Liver (tissue), 9 donors: ENCODE measurements around the gene C2orf69. TPM values are rescaled to one million over a fixed set of nuclear protein-coding genes. Genes with fewer than 3 reads are reported as not detected.

ENCODE experiments used
- DNase-seq: peaks from one replicate; pipeline ENCODE4 v3.0.0-alpha.2; 2017; ENCODE audit warnings: low spot score
- H3K27ac ChIP-seq, 2 donors: one replicate each; pipeline ENCODE4 v1.7.0; 2013; ENCODE audit warnings: inconsistent platforms in 2 of 2, low read length in 2 of 2, control low read depth in 1 of 2, low read depth in 1 of 2, mild to moderate bottlenecking in 1 of 2
- H3K27me3 ChIP-seq, 4 donors: one replicate each; pipeline versions ENCODE4 v1.6.1 to v1.7.0; 2013; ENCODE audit warnings: low read length in 3 of 4, inconsistent platforms in 1 of 4, mild to moderate bottlenecking in 1 of 4, moderate library complexity in 1 of 4; ENCODE audit not compliant: control insufficient read depth in 4 of 4, insufficient read depth in 4 of 4
- H3K36me3 ChIP-seq, 4 donors: one replicate each; pipeline versions ENCODE4 v1.6.1 to v1.7.0; 2013; ENCODE audit warnings: low read length in 3 of 4, mild to moderate bottlenecking in 3 of 4, low read depth in 1 of 4, moderate library complexity in 1 of 4; ENCODE audit not compliant: control insufficient read depth in 4 of 4, insufficient read depth in 3 of 4
- H3K4me1 ChIP-seq, 4 donors: one replicate each; pipeline versions ENCODE4 v1.6.1 to v1.7.0; 2013; ENCODE audit warnings: low read length in 3 of 4, mild to moderate bottlenecking in 3 of 4, moderate library complexity in 1 of 4; ENCODE audit not compliant: control insufficient read depth in 4 of 4, insufficient read depth in 4 of 4
- H3K4me3 ChIP-seq, 3 donors: one replicate each; pipeline versions ENCODE4 v1.6.1 to v1.7.0; 2013; ENCODE audit warnings: low read length in 3 of 3, control low read depth in 1 of 3, low read depth in 1 of 3, mild to moderate bottlenecking in 1 of 3
- H3K9ac ChIP-seq, 2 donors: one replicate each; pipeline ENCODE4 v1.7.0; 2013; ENCODE audit warnings: low read length in 2 of 2, mild to moderate bottlenecking in 2 of 2, moderate library complexity in 2 of 2, control low read depth in 1 of 2, low read depth in 1 of 2
- H3K9me3 ChIP-seq, 4 donors: one replicate each; pipeline versions ENCODE4 v1.6.1 to v1.7.0; 2013; ENCODE audit warnings: low read length in 3 of 4; ENCODE audit not compliant: control insufficient read depth in 4 of 4
- EGR1 ChIP-seq, 2 donors: IDR thresholded peaks; 2 replicates each; pipeline ENCODE4 v1.6.1; 2016 to 2018; ENCODE audit warnings: antibody characterized with exemption in 2 of 2, low read depth in 2 of 2
- FOXA1 ChIP-seq: IDR thresholded peaks from 2 replicates; pipeline ENCODE4 v1.6.1; 2016; ENCODE audit warnings: antibody characterized with exemption
- FOXA2 ChIP-seq: IDR thresholded peaks from 2 replicates; pipeline ENCODE4 v1.6.1; 2016; ENCODE audit warnings: antibody characterized with exemption
- GABPA ChIP-seq, 2 donors: IDR thresholded peaks in 1 of 2; conservative IDR thresholded peaks in 1 of 2; 2 replicates each; pipeline ENCODE4 v1.6.1; 2016; ENCODE audit warnings: antibody characterized with exemption in 2 of 2, mild to moderate bottlenecking in 1 of 2, moderate library complexity in 1 of 2
- HNF4A ChIP-seq, 2 donors: conservative IDR thresholded peaks; 2 replicates each; pipeline ENCODE4 v1.6.1; 2016; ENCODE audit warnings: antibody characterized with exemption in 2 of 2, mild to moderate bottlenecking in 2 of 2
- HNF4G ChIP-seq: IDR thresholded peaks from 2 replicates; pipeline ENCODE4 v1.6.1; 2016; ENCODE audit warnings: antibody characterized with exemption
- NR2F2 ChIP-seq: IDR thresholded peaks from 2 replicates; pipeline ENCODE4 v1.6.1; 2016; ENCODE audit warnings: antibody characterized with exemption
- RAD21 ChIP-seq, 2 donors: IDR thresholded peaks; 2 replicates each; pipeline ENCODE4 v1.6.1; 2016; ENCODE audit warnings: antibody characterized with exemption in 2 of 2, mild to moderate bottlenecking in 2 of 2
- RXRA ChIP-seq, 2 donors: IDR thresholded peaks; 2 replicates each; pipeline ENCODE4 v1.6.1; 2017 to 2018; ENCODE audit warnings: antibody characterized with exemption in 2 of 2, mild to moderate bottlenecking in 1 of 2
- SP1 ChIP-seq: IDR thresholded peaks from 2 replicates; pipeline ENCODE4 v1.6.1; 2018; ENCODE audit warnings: antibody characterized with exemption, mild to moderate bottlenecking
- TAF1 ChIP-seq: conservative IDR thresholded peaks from 2 replicates; pipeline ENCODE4 v1.6.1; 2016; ENCODE audit warnings: antibody characterized with exemption, mild to moderate bottlenecking
- YY1 ChIP-seq: IDR thresholded peaks from 2 replicates; pipeline ENCODE4 v1.6.1; 2016; ENCODE audit warnings: antibody characterized with exemption, mild to moderate bottlenecking
- WGBS: extraction: QIAGEN DNeasy Blood & Tissue Kit; methylation state at CpG from one replicate; pipeline ENCODE4 v1.1.7; 2013; 5-methylcytosine and 5-hydroxymethylcytosine counted together
- polyA plus RNA-seq, 2 donors: library from polyadenylated mRNA; stranded (reverse) in 1 of 2; unstranded in 1 of 2; fragments of 200-250 nt in 1 of 2; fragments of >200 nt in 1 of 2; fragmentation: Nextera tagmentation in 1 of 2; extraction: Ambion mirVana in 1 of 2; gene quantifications; one replicate each; pipeline versions ENCODE4 v1.2.1 to v1.2.3, GENCODE V29; 2013 to 2015
- total RNA-seq, 2 donors: library from RNA; depleted of rRNA; stranded (reverse); fragments of >200 nt; gene quantifications; one replicate each; pipeline ENCODE4 v1.2.3, GENCODE V29; 2014
- TF ChIP-seq, protein P1 (sequence below): IDR thresholded peaks from 2 replicates; pipeline ENCODE4 v1.6.1; 2016; ENCODE audit warnings: antibody characterized with exemption
- TF ChIP-seq, protein P2 (sequence below): IDR thresholded peaks from 2 replicates; pipeline ENCODE4 v1.6.1; 2016; ENCODE audit warnings: antibody characterized with exemption
- TF ChIP-seq, protein P3 (sequence below): IDR thresholded peaks from 2 replicates; pipeline ENCODE4 v1.6.1; 2016; ENCODE audit warnings: antibody characterized with exemption
- TF ChIP-seq, protein P4 (sequence below): fragments of 150-350 bp; IDR thresholded peaks from 2 replicates; pipeline ENCODE4 v1.5.1; 2017; ENCODE audit warnings: improper control_type of control experiment, low read depth, low read length; ENCODE audit not compliant: missing input control
- TF ChIP-seq, protein P5 (sequence below): IDR thresholded peaks from 2 replicates; pipeline ENCODE4 v1.6.1; 2016; ENCODE audit warnings: antibody characterized with exemption, mild to moderate bottlenecking
- donor health status: healthy.
- donor health status: healthy.
- donor health status: healthy.
- donor health status: healthy.
- donor health status: healthy.

C2orf69 gene
- total and polyA plus RNA-seq, 4 donors: 4.3 to 9.1 (median 6.2) TPM

DNA sequence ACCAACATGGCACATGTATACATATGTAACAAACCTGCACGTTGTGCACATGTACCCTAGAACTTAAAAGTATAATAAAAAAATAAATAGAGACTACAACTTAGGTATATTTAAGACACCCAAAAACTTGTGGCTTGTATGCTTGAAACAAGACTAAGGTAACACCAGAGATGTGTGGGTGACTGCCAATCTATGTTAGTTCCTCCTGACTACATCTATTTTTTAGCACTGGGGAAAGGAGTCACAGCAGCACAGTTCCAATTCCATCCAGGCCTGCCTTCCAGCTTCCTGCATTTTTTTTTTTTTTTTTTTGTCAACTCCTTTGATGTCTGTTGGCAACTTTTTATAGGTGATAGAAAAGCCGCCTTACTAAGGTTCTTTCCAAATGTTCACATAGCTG lies 18.2 kb downstream of the C2orf69 start:
- Histone ChIP-seq H3K27ac (no peak overlapping the region), H3K4me1 (no peaks in the 10 kb centered on the region), H3K9me3 (no peaks in the 10 kb centered on the region), H3K9ac (no peak overlapping the region), H3K27me3 (no peaks in the 10 kb centered on the region), H3K4me3 (no peak overlapping the region), H3K36me3 (peaks cover 7 to 28% (median 9%) of the 10 kb centered on the region in 4 donors)
- TF ChIP-seq, protein P1, sequence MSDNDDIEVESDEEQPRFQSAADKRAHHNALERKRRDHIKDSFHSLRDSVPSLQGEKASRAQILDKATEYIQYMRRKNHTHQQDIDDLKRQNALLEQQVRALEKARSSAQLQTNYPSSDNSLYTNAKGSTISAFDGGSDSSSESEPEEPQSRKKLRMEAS: no peak
- TF ChIP-seq NR2F2: no peak
- no peak for TF ChIP-seq FOXA2
- TF ChIP-seq RAD21 (IDR thresholded peaks at IDR 0.05): no peak
- TF ChIP-seq HNF4A (conservative IDR thresholded peaks at IDR 0.05): no peak
- TF ChIP-seq YY1: no peak
- TF ChIP-seq, protein P2, sequence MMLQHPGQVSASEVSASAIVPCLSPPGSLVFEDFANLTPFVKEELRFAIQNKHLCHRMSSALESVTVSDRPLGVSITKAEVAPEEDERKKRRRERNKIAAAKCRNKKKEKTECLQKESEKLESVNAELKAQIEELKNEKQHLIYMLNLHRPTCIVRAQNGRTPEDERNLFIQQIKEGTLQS: no peak
- TF ChIP-seq RXRA (IDR thresholded peaks at IDR 0.05): no peak
- TF ChIP-seq FOXA1: no peak
- no peak for TF ChIP-seq GABPA (IDR thresholded peaks at IDR 0.05 in 1 of 2, conservative IDR thresholded peaks at IDR 0.05 in 1 of 2)
- TF ChIP-seq, protein P3, sequence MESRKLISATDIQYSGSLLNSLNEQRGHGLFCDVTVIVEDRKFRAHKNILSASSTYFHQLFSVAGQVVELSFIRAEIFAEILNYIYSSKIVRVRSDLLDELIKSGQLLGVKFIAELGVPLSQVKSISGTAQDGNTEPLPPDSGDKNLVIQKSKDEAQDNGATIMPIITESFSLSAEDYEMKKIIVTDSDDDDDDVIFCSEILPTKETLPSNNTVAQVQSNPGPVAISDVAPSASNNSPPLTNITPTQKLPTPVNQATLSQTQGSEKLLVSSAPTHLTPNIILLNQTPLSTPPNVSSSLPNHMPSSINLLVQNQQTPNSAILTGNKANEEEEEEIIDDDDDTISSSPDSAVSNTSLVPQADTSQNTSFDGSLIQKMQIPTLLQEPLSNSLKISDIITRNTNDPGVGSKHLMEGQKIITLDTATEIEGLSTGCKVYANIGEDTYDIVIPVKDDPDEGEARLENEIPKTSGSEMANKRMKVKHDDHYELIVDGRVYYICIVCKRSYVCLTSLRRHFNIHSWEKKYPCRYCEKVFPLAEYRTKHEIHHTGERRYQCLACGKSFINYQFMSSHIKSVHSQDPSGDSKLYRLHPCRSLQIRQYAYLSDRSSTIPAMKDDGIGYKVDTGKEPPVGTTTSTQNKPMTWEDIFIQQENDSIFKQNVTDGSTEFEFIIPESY: no peak
- TF ChIP-seq HNF4G: no peak
- TF ChIP-seq, protein P4, sequence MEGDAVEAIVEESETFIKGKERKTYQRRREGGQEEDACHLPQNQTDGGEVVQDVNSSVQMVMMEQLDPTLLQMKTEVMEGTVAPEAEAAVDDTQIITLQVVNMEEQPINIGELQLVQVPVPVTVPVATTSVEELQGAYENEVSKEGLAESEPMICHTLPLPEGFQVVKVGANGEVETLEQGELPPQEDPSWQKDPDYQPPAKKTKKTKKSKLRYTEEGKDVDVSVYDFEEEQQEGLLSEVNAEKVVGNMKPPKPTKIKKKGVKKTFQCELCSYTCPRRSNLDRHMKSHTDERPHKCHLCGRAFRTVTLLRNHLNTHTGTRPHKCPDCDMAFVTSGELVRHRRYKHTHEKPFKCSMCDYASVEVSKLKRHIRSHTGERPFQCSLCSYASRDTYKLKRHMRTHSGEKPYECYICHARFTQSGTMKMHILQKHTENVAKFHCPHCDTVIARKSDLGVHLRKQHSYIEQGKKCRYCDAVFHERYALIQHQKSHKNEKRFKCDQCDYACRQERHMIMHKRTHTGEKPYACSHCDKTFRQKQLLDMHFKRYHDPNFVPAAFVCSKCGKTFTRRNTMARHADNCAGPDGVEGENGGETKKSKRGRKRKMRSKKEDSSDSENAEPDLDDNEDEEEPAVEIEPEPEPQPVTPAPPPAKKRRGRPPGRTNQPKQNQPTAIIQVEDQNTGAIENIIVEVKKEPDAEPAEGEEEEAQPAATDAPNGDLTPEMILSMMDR: no peak
- no peak for TF ChIP-seq TAF1
- no peak for TF ChIP-seq EGR1 (IDR thresholded peaks at IDR 0.05; ENCODE audit: low read depth in 2 of 2)
- TF ChIP-seq SP1: no peak
- no peak for DNase-seq
- 78% methylated on average over 2 of the region's 2 CpGs for WGBS

DNA sequence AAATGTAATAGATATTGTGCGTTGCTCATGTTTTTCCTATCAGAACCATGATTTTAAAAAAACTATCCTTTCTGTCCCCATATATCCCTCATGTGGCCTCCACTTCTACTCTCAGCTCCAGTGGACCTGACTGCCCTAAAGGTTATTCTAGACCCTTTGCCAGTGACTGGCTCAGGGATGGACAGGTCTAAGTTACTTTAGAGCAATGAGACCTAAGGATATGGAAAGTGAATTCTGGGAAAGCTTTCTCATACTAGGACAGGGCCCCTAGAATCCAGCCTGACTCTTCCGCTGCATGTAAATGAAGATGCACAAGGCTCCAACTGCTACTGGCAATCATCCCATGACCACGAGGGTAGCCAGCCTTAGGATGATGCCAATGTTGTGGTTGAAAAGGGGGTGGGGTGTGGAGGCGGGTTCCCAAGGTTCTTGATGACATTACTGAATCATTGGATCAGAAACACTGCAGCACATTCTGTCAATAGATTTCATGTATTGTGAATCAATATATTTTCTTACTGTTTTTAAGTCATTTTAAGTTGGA lies 21.3 kb downstream of the C2orf69 start:
- TF ChIP-seq SP1: no peak
- TF ChIP-seq RXRA (IDR thresholded peaks at IDR 0.05): no peak
- TF ChIP-seq, protein P4: no peak
- TF ChIP-seq, protein P1: no peak
- TF ChIP-seq NR2F2: no peak
- TF ChIP-seq, protein P2: no peak
- TF ChIP-seq, protein P3: no peak
- no peak for TF ChIP-seq FOXA1
- no peak for TF ChIP-seq RAD21 (IDR thresholded peaks at IDR 0.05)
- no peak for TF ChIP-seq HNF4G
- TF ChIP-seq, protein P5, sequence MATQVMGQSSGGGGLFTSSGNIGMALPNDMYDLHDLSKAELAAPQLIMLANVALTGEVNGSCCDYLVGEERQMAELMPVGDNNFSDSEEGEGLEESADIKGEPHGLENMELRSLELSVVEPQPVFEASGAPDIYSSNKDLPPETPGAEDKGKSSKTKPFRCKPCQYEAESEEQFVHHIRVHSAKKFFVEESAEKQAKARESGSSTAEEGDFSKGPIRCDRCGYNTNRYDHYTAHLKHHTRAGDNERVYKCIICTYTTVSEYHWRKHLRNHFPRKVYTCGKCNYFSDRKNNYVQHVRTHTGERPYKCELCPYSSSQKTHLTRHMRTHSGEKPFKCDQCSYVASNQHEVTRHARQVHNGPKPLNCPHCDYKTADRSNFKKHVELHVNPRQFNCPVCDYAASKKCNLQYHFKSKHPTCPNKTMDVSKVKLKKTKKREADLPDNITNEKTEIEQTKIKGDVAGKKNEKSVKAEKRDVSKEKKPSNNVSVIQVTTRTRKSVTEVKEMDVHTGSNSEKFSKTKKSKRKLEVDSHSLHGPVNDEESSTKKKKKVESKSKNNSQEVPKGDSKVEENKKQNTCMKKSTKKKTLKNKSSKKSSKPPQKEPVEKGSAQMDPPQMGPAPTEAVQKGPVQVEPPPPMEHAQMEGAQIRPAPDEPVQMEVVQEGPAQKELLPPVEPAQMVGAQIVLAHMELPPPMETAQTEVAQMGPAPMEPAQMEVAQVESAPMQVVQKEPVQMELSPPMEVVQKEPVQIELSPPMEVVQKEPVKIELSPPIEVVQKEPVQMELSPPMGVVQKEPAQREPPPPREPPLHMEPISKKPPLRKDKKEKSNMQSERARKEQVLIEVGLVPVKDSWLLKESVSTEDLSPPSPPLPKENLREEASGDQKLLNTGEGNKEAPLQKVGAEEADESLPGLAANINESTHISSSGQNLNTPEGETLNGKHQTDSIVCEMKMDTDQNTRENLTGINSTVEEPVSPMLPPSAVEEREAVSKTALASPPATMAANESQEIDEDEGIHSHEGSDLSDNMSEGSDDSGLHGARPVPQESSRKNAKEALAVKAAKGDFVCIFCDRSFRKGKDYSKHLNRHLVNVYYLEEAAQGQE: no peak
- H3K27ac ChIP-seq: no peak overlapping the region
- 84% methylated on average over 4 of the region's 4 CpGs for WGBS
- H3K9me3 ChIP-seq: no peaks in the 10 kb centered on the region
- no peak overlapping the region for H3K4me3 ChIP-seq
- no peak for DNase-seq
- no peaks in the 10 kb centered on the region for H3K4me1 ChIP-seq
- H3K27me3 ChIP-seq: no peaks in the 10 kb centered on the region
- H3K9ac ChIP-seq: no peak overlapping the region
- H3K36me3 ChIP-seq: peaks cover 10 to 25% (median 16%) of the 10 kb centered on the region in 4 donors
